Spleen (tissue), 7 donors: ENCODE data around the gene IRS2.

Experiments used
- POLR2AphosphoS5 ChIP-seq, 3 donors: sonication (generic); formaldehyde crosslinking; IDR thresholded peaks; one replicate each; pipeline ENCODE4 v1.5.1; 2017; ENCODE audit warnings: antibody characterized with exemption in 3 of 3
- TF ChIP-seq, protein P1 (sequence below), 11 experiments: fragments of 200-600 bp in 7 of 11; fragments of 450-650 bp in 4 of 11; sonication (generic) in 4 of 11; IDR thresholded peaks in 8 of 11; conservative IDR thresholded peaks in 3 of 11; 1 replicate in 7 of 11; 2 replicates in 4 of 11; pipeline versions ENCODE4 v1.4.0 to v1.8.0; 2016 to 2021; ENCODE audit warnings: antibody characterized with exemption in 11 of 11, inconsistent platforms in 4 of 11, mild to moderate bottlenecking in 1 of 11
- donor health status: DM: no; HTN: no; CAD: no; lungs with moderate emphysema.
- donor health status: DM: no; HTN: no; CAD: no.
- donor health status: DM: no; HTN: no; CAD: no.

DNA sequence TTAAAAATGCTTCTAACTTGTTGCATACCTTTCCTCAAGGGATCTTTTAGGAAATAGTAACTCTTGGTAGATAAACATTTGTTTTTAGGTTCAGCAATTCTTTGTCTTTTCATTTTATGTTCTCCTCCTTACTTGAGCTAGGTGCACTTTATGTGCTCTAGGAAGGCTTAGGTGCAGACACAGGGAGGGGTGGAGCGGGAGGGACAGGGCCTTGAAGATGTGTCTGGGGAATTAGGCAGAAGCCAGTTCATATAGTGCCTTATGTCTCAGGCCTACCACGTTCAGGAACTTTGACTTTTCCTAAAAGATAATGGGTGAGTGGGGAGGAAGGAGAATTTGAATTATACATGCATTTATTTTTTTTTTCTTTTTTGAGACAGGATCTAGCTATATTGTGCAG, 37.7 kb downstream of the IRS2 start:
- TF ChIP-seq POLR2AphosphoS5 (IDR thresholded peaks at IDR 0.05) = no peak
- TF ChIP-seq, protein P1, sequence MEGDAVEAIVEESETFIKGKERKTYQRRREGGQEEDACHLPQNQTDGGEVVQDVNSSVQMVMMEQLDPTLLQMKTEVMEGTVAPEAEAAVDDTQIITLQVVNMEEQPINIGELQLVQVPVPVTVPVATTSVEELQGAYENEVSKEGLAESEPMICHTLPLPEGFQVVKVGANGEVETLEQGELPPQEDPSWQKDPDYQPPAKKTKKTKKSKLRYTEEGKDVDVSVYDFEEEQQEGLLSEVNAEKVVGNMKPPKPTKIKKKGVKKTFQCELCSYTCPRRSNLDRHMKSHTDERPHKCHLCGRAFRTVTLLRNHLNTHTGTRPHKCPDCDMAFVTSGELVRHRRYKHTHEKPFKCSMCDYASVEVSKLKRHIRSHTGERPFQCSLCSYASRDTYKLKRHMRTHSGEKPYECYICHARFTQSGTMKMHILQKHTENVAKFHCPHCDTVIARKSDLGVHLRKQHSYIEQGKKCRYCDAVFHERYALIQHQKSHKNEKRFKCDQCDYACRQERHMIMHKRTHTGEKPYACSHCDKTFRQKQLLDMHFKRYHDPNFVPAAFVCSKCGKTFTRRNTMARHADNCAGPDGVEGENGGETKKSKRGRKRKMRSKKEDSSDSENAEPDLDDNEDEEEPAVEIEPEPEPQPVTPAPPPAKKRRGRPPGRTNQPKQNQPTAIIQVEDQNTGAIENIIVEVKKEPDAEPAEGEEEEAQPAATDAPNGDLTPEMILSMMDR (IDR thresholded peaks at IDR 0.05 in 8 of 11, conservative IDR thresholded peaks at IDR 0.05 in 3 of 11) = no peak
